Suprapubic skin (tissue), 4 donors: Measurements from ENCODE around the gene PELI1. TPM values are rescaled to one million over a fixed set of nuclear protein-coding genes. Genes with fewer than 3 reads are reported as not detected.

Experiments
- DNase-seq, 2 donors: peaks; one replicate each; pipeline ENCODE4 v3.0.0-alpha.2; 2019; ENCODE audit warnings: low spot score in 2 of 2
- H3K27ac ChIP-seq: fragments of 200-600 bp; sonication (generic); one replicate; pipeline ENCODE4 v1.5.1; 2019
- H3K27me3 ChIP-seq: fragments of 200-600 bp; sonication (generic); one replicate; pipeline ENCODE4 v1.5.1; 2019
- H3K36me3 ChIP-seq: fragments of 200-600 bp; sonication (generic); one replicate; pipeline ENCODE4 v1.5.1; 2019
- H3K4me1 ChIP-seq: fragments of 200-600 bp; sonication (generic); one replicate; pipeline ENCODE4 v1.5.1; 2019
- H3K4me3 ChIP-seq: fragments of 200-600 bp; sonication (generic); one replicate; pipeline ENCODE4 v1.5.1; 2019; ENCODE audit warnings: mild to moderate bottlenecking
- H3K9me3 ChIP-seq: fragments of 200-600 bp; sonication (generic); one replicate; pipeline ENCODE4 v1.5.1; 2019
- EP300 ChIP-seq: sonication (generic); formaldehyde crosslinking; IDR thresholded peaks from one replicate; pipeline ENCODE4 v1.6.1; 2017; ENCODE audit warnings: antibody characterized with exemption
- POLR2A ChIP-seq, 2 donors: fragments of 450-650 bp; IDR thresholded peaks; one replicate each; pipeline ENCODE4 v1.6.1; 2017; ENCODE audit warnings: antibody characterized with exemption in 2 of 2, mild to moderate bottlenecking in 2 of 2, moderate library complexity in 2 of 2
- POLR2AphosphoS5 ChIP-seq, 3 donors: sonication (generic); formaldehyde crosslinking; IDR thresholded peaks; one replicate each; pipeline ENCODE4 v1.6.1; 2017; ENCODE audit warnings: antibody characterized with exemption in 3 of 3
- WGBS: methylation state at CpG from one replicate; pipeline ENCODE4 v1.1.5; 2018; 5-methylcytosine and 5-hydroxymethylcytosine counted together
- total RNA-seq, 4 donors: library from RNA; depleted of rRNA; stranded (reverse); fragments of >200 nt; gene quantifications; one replicate each; pipeline ENCODE4 v1.1.0, GENCODE V29; 2016
- TF ChIP-seq, protein P1 (sequence below), 2 donors: fragments of 200-600 bp in 1 of 2; fragments of 450-650 bp in 1 of 2; sonication (generic) in 1 of 2; IDR thresholded peaks; one replicate each; pipeline ENCODE4 v1.5.1; 2016 to 2019; ENCODE audit warnings: antibody characterized with exemption in 2 of 2, mild to moderate bottlenecking in 1 of 2, moderate library complexity in 1 of 2

PELI1 gene
- total RNA-seq, 4 donors from 2014 or later = 50.6 to 72.3 (median 59.7) TPM

DNA sequence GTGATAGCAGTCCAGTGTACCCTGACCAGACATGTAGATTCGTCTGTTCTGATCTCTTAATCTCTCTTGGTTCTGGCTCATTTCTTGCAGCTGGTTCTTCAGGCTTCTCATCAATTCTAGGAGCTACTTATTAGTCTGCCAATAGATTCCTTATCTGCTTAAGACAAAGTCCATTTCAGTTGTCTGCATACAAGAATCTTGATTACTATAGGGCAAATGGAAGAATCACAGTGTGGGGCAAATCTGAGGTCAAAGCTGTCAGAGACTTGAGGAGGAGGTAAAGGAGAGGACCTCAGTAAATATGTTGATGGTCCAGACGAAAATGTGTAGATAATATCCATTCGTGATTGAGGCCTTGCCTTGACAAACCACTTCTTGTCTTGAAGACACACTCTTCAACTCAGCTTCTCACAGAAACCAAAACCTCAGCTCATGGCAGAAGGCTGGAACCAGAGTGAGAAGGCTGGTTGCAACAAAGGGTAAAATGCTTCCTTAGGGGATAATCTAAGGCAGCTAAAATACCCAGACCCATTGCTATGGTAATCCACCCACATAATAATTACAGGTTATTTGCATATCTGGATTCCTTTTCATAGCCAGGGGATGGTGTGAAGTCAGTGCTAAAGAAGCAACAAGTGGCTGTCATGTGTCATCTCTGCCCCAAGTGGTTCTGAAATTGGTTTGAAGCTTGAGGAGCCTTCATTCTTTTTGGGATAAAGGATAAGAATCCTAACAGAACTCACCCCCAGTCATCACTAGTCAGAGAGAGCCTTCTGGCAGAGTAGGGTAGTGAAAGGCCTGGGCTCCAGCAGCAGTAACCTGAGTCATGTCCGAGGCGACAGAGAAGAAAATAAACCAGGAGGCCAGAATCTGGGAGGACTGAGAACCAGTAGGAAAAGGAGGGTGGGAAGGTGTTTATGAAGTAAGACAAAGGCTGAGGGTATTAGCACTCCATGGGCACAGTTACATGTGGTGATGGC, 29.2 kb upstream of the PELI1 start:
- Histone ChIP-seq H3K4me1 (peaks cover 17% of the 10 kb centered on the region), H3K27me3 (no peaks in the 10 kb centered on the region), H3K4me3 (no peak overlapping the region), H3K9me3 (no peaks in the 10 kb centered on the region), H3K36me3 (no peaks in the 10 kb centered on the region), H3K27ac (no peak overlapping the region)
- TF ChIP-seq, protein P1, sequence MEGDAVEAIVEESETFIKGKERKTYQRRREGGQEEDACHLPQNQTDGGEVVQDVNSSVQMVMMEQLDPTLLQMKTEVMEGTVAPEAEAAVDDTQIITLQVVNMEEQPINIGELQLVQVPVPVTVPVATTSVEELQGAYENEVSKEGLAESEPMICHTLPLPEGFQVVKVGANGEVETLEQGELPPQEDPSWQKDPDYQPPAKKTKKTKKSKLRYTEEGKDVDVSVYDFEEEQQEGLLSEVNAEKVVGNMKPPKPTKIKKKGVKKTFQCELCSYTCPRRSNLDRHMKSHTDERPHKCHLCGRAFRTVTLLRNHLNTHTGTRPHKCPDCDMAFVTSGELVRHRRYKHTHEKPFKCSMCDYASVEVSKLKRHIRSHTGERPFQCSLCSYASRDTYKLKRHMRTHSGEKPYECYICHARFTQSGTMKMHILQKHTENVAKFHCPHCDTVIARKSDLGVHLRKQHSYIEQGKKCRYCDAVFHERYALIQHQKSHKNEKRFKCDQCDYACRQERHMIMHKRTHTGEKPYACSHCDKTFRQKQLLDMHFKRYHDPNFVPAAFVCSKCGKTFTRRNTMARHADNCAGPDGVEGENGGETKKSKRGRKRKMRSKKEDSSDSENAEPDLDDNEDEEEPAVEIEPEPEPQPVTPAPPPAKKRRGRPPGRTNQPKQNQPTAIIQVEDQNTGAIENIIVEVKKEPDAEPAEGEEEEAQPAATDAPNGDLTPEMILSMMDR (IDR thresholded peaks at IDR 0.05) = no peak
- TF ChIP-seq POLR2AphosphoS5 (IDR thresholded peaks at IDR 0.05) (no peak), EP300 (no peak), POLR2A (IDR thresholded peaks at IDR 0.05) (no peak)
- DNase-seq = no peak
- 80% methylated on average over 5 of the region's 5 CpGs for WGBS

DNA sequence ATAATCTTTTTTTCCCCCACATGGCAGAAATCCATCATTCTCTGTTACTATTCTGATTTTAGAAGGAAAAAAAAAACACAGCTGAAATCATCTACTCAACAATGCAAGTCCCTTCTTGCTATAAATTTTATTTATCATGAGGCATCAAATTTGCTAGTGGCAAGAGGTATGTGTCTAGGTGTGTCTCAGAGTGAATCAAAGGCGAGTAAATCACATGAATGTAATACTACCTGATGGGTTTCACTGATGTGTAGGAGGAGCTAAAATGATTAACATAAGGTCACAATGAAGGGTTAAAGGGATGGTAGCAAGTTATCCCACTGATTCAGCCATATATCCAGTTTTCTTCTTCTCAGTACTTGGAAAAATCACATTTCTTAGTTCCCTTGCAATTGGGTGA, 24.5 kb upstream of the PELI1 start:
- Histone ChIP-seq H3K27ac (no peak overlapping the region), H3K36me3 (no peaks in the 10 kb centered on the region), H3K9me3 (no peaks in the 10 kb centered on the region), H3K4me3 (no peak overlapping the region), H3K4me1 (peaks cover 26% of the 10 kb centered on the region), H3K27me3 (no peaks in the 10 kb centered on the region)
- DNase-seq = no peak
- no peak for TF ChIP-seq POLR2AphosphoS5 (IDR thresholded peaks at IDR 0.05)
- TF ChIP-seq EP300 = no peak
- TF ChIP-seq, protein P1 (IDR thresholded peaks at IDR 0.05) = no peak
- TF ChIP-seq POLR2A (IDR thresholded peaks at IDR 0.05) = no peak
- 63% methylated on average over 1 of the region's 1 CpG for WGBS

DNA sequence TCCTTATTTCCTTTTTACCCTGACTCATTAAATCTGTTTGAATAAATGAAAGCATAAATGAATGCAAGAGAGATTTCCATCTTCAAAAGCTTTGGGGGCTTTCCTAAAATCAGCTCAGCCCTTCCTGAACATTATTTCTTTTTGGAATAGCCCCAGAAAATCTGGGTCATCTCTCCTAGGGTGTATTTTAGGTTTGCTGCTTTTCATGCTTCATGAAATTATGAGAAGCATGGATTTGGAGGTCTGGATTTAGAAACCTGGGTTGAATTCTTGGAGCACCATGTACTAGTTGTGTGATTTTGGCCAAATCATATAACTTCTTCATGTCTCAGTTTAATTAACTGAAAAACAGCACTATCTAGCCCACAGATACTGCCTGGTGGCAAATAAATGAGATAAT, 24.0 kb upstream of the PELI1 start:
- Histone ChIP-seq H3K27ac (peak overlapping the region; percentile 43), H3K27me3 (no peaks in the 10 kb centered on the region), H3K36me3 (no peaks in the 10 kb centered on the region), H3K9me3 (no peaks in the 10 kb centered on the region), H3K4me3 (no peak overlapping the region), H3K4me1 (peaks cover 26% of the 10 kb centered on the region)
- TF ChIP-seq, protein P1 (IDR thresholded peaks at IDR 0.05) = no peak
- TF ChIP-seq POLR2AphosphoS5 (IDR thresholded peaks at IDR 0.05) = no peak
- no peak for TF ChIP-seq POLR2A (IDR thresholded peaks at IDR 0.05)
- TF ChIP-seq EP300 = no peak
- no peak for DNase-seq

DNA sequence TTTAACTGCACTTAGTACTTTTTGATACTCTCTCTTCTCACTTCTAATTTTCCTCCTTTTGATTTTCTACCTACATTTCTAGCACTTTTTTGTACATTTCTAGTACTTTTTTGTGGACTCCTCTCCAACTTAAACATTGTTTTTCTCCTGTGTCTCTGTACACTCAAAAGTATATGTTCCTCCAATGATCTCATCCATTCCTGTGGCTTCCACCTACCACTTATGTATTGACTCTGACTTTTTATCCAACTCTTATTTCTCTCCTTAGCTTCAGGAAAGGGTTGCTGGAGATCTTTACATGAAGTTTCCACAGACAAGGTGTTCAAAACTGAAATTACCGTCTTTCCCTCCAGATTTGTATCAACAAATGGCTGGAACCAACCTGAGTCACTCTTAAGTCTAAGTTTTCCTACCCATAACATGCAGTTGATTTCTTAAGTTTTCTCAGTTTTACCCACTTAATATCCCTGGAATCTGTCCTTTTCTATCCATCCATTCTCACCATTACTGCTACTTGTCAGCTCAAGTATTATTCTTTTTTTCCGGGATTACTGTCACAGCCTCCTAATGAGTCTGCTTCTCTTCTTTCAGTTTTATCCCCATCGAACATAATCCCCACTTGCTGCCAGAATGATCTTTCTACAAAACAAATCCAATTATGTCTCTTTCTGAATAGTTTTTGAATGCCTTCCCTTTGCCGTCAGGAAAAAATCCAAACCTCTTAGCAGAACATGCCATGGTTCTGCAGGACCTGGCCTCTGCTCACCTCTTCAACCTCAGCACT, 22.6 kb upstream of the PELI1 start:
- TF ChIP-seq EP300 (no peak), POLR2A (IDR thresholded peaks at IDR 0.05) (no peak), POLR2AphosphoS5 (IDR thresholded peaks at IDR 0.05) (no peak)
- TF ChIP-seq, protein P1 (IDR thresholded peaks at IDR 0.05) = no peak
- H3K36me3 ChIP-seq = no peaks in the 10 kb centered on the region
- H3K27ac ChIP-seq = no peak overlapping the region
- H3K4me3 ChIP-seq = no peak overlapping the region
- no peaks in the 10 kb centered on the region for H3K9me3 ChIP-seq
- no peak for DNase-seq
- peaks cover 26% of the 10 kb centered on the region for H3K4me1 ChIP-seq
- H3K27me3 ChIP-seq = no peaks in the 10 kb centered on the region
- 89% methylated on average over 4 of the region's 4 CpGs for WGBS

DNA sequence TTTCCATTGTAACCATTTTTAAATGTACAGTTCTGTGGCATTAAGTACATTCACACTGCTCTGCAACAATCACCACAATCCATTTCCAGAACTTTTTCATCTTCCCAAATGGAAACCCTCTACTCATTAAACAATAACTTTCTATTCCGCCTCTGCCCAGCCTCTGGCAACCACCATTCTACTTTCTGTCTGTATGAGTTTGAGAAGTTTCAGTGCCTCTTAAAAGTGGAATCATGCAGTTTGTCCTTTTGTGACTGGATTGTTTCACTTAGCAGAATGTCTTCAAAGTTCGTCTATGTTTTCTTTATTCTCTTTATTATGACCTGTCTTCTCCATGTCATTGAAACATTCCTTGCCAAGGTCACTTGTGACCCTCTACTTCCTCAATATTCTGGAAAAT, 22.0 kb upstream of the PELI1 start:
- H3K27ac ChIP-seq = no peak overlapping the region

More for the DNA sequence above, 22.0 kb upstream of the PELI1 start:
- no peak for DNase-seq
- no peaks in the 10 kb centered on the region for H3K9me3 ChIP-seq
- peaks cover 26% of the 10 kb centered on the region for H3K4me1 ChIP-seq
- no peak overlapping the region for H3K4me3 ChIP-seq
- TF ChIP-seq EP300 (no peak), POLR2AphosphoS5 (IDR thresholded peaks at IDR 0.05) (no peak), POLR2A (IDR thresholded peaks at IDR 0.05) (no peak)
- TF ChIP-seq, protein P1 (IDR thresholded peaks at IDR 0.05) = no peak
- H3K36me3 ChIP-seq = no peaks in the 10 kb centered on the region
- no peaks in the 10 kb centered on the region for H3K27me3 ChIP-seq
- whole genome bisulfite sequencing = 83% methylated on average over 2 of the region's 2 CpGs
